RWPE2 (cell line): Measurements from ENCODE around the gene TENM4.
A peak's percentile ranks its signal among the peaks of the same experiment; 100 is the strongest.

Experiments
- ATAC-seq: fragments of 200-7000 bp; cut with Tn5 transposase; 3 replicates; pipeline ENCODE4 v1.9.1; 2021; ENCODE audit warnings: low read depth
- DNase-seq: peaks from one replicate; pipeline ENCODE4 v3.0.0-alpha.2; 2020; ENCODE audit warnings: low spot score
- H3K27ac ChIP-seq: fragments of 450-650 bp; 2 replicates; pipeline ENCODE4 v1.5.1; 2017; ENCODE audit warnings: mild to moderate bottlenecking; ENCODE audit not compliant: poor library complexity, severe bottlenecking
- H3K27me3 ChIP-seq: fragments of 250-450 bp; sonication (Bioruptor Pico); 2 replicates; pipeline ENCODE4 v1.5.1; 2021; ENCODE audit warnings: mild to moderate bottlenecking, moderate library complexity; ENCODE audit not compliant: insufficient read depth, poor library complexity, severe bottlenecking
- H3K36me3 ChIP-seq: fragments of 250-450 bp; sonication (Bioruptor Pico); 2 replicates; pipeline ENCODE4 v1.5.1; 2020; ENCODE audit warnings: low read depth, mild to moderate bottlenecking, moderate library complexity
- H3K4me1 ChIP-seq: fragments of 250-450 bp; sonication (Bioruptor Pico); 2 replicates; pipeline ENCODE4 v1.5.1; 2021; ENCODE audit warnings: mild to moderate bottlenecking, moderate library complexity; ENCODE audit not compliant: insufficient read depth, poor library complexity, severe bottlenecking
- H3K4me3 ChIP-seq: fragments of 250-450 bp; sonication (Bioruptor Pico); 2 replicates; pipeline ENCODE4 v1.5.1; 2021; ENCODE audit warnings: mild to moderate bottlenecking, moderate library complexity; ENCODE audit not compliant: severe bottlenecking
- H3K9me3 ChIP-seq: fragments of 250-450 bp; sonication (Bioruptor Pico); 2 replicates; pipeline ENCODE4 v1.5.1; 2021; ENCODE audit warnings: mild to moderate bottlenecking, moderate library complexity; ENCODE audit not compliant: severe bottlenecking
- TF ChIP-seq, protein P1 (sequence below): fragments of 450-650 bp; IDR thresholded peaks from one replicate; pipeline ENCODE4 v1.5.1; 2017; ENCODE audit warnings: mild to moderate bottlenecking, moderate library complexity; ENCODE audit not compliant: poor library complexity, severe bottlenecking

Gene TENM4

DNA sequence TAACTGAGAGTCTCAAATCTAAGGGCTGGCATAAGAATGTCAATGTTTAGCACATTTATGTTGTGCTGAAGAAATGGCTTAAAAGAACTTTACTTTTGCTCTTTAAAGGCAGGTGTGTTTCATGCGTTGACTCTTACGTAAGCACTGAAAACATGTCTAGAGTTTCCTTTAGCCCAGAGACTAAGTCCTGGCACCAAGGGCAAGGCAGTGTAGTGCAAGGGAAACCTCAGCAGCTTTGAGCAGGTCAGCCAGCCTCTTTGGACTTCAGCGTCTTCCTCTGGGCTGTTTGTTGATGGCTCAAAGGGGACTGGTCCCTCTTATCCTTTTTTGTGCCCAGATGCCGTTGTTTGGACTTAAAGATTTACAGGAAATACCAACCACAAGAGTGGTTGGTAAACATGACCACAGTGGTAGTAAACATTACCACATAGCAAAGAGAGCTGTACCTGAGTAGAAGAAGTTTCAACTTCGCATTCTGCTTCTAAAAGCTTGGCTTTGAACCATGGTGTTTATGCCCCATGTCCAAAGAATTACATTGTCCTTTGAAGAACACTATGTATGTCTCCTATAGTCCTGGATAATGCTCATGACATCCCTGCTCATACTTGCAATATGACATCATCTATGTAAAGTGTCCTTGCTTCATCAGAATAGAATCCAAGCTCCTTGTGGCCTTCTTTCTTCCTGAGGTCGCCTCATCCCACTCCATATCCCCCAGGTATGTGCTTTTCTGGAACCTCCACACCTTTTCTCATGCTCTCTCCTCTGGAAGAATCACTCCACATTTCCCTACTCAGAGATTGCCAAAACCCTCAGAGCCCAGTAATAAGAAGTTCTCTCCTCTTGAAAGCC lies 23.5 kb downstream of the TENM4 start:
- H3K4me3 ChIP-seq: no peak overlapping the region
- no peak for DNase-seq
- H3K27me3 ChIP-seq: no peaks in the 10 kb centered on the region
- H3K36me3 ChIP-seq: no peaks in the 10 kb centered on the region
- peak overlapping the region; percentile 96 for H3K27ac ChIP-seq
- TF ChIP-seq, protein P1, sequence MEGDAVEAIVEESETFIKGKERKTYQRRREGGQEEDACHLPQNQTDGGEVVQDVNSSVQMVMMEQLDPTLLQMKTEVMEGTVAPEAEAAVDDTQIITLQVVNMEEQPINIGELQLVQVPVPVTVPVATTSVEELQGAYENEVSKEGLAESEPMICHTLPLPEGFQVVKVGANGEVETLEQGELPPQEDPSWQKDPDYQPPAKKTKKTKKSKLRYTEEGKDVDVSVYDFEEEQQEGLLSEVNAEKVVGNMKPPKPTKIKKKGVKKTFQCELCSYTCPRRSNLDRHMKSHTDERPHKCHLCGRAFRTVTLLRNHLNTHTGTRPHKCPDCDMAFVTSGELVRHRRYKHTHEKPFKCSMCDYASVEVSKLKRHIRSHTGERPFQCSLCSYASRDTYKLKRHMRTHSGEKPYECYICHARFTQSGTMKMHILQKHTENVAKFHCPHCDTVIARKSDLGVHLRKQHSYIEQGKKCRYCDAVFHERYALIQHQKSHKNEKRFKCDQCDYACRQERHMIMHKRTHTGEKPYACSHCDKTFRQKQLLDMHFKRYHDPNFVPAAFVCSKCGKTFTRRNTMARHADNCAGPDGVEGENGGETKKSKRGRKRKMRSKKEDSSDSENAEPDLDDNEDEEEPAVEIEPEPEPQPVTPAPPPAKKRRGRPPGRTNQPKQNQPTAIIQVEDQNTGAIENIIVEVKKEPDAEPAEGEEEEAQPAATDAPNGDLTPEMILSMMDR: no peak
- H3K4me1 ChIP-seq: peaks cover 66% of the 10 kb centered on the region
- H3K9me3 ChIP-seq: no peaks in the 10 kb centered on the region
- ATAC-seq: no peak

GRCh38 chr11:79415912-79416311 lies 24.9 kb downstream of the TENM4 start:
- peak overlapping the region; percentile 96 for H3K27ac ChIP-seq
- H3K4me1 ChIP-seq: peaks cover 67% of the 10 kb centered on the region
- H3K27me3 ChIP-seq: no peaks in the 10 kb centered on the region
- TF ChIP-seq, protein P1: no peak
- H3K36me3 ChIP-seq: no peaks in the 10 kb centered on the region
- ATAC-seq (no peak), DNase-seq (no peak)
- H3K9me3 ChIP-seq: no peaks in the 10 kb centered on the region
- H3K4me3 ChIP-seq: no peak overlapping the region

DNA sequence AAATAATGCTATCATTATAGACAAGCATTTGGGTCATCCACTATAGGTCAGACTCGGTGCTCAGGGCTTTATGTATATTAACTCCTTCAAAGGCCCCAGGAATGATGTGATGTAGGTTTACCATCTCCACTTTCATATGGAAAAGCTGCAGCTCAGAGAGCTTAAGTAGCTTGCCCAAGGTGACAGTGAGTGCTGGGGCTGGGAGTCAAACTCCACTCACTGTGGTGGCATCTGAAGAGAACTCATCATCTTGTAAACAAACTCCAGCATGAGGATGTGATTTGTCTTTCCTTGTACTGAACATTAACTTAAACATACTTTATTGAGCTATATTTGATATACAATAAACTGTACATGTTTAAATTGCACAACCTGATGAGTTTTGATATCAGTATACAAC lies 25.4 kb downstream of the TENM4 start:
- ATAC-seq: peak; percentile 3; the same call in 2 of the 3 replicates
- no peak overlapping the region for H3K4me3 ChIP-seq
- TF ChIP-seq, protein P1: no peak
- no peaks in the 10 kb centered on the region for H3K36me3 ChIP-seq
- H3K27ac ChIP-seq: peak overlapping the region; percentile 96
- DNase-seq: no peak
- peaks cover 67% of the 10 kb centered on the region for H3K4me1 ChIP-seq
- H3K9me3 ChIP-seq: no peaks in the 10 kb centered on the region
- no peaks in the 10 kb centered on the region for H3K27me3 ChIP-seq

GRCh38 chr11:79414644-79415317 lies 26.0 kb downstream of the TENM4 start:
- ATAC-seq (peak; percentile 61), DNase-seq (no peak)
- peaks cover 61% of the 10 kb centered on the region for H3K4me1 ChIP-seq
- no peaks in the 10 kb centered on the region for H3K36me3 ChIP-seq
- H3K9me3 ChIP-seq: no peaks in the 10 kb centered on the region
- no peak overlapping the region for H3K4me3 ChIP-seq
- H3K27ac ChIP-seq: peak overlapping the region; percentile 96
- TF ChIP-seq, protein P1: no peak
- H3K27me3 ChIP-seq: no peaks in the 10 kb centered on the region
